ENCODE measurements around the gene NOSTRIN. TPM values are rescaled to one million over a fixed set of nuclear protein-coding genes. Genes with fewer than 3 reads are reported as not detected.

Gene NOSTRIN
- total RNA-seq, 5 donors from 2014 or later (not counting 1 experiment from before 2014, with no cell fraction given), result 0.13 to 0.82 (median 0.45) TPM; not detected in 1

Other genes starting within 250 kb of the NOSTRIN start
- gene SPC25, start 87.8 kb downstream of the NOSTRIN start, total RNA-seq, result under 1 TPM in 3 of 5 donors, not detected in 2; 0.32 to 0.83 (median 0.43) TPM
- not detected for gene G6PC2, start 98.7 kb downstream of the NOSTRIN start, total RNA-seq
- under 1 TPM in 2 of 5 donors, not detected in 3; 0.03 TPM for gene ABCB11, start 228.7 kb downstream of the NOSTRIN start, total RNA-seq